ENCODE data around the gene MAP3K14. TPM values are rescaled to one million over a fixed set of nuclear protein-coding genes. Genes with fewer than 3 reads are reported as not detected.
A peak's percentile ranks its signal among the peaks of the same experiment; 100 is the strongest.

MAP3K14 gene
- total RNA-seq, 6 experiments from 2014 or later: 5.6 to 8.8 (median 6.6) TPM

GRCh38 chr17:45310380-45311324 is 6.2 kb downstream of the MAP3K14 start:
- Mint-ChIP-seq H3K36me3 (ENCODE audit: low read depth) (peaks cover 22% of the 10 kb centered on the region), H3K9me3 (no peaks in the 10 kb centered on the region), H3K27me3 (ENCODE audit: insufficient read depth) (no peaks in the 10 kb centered on the region; the same call in 1 of the 2 replicates), H3K27ac (peak overlapping the region; percentile 91; the same call in 1 of the 2 replicates), H3K4me1 (ENCODE audit: low read depth) (peaks cover 89% of the 10 kb centered on the region), H3K4me3 (no peak overlapping the region; the same call in 1 of the 2 replicates)
- no peak for DNase-seq
- no peak for TF ChIP-seq CTCF (IDR thresholded peaks at IDR 0.05)

- H3K27ac Mint-ChIP-seq: no peak overlapping the region; the same call in 1 of the 2 replicates
- H3K4me3 Mint-ChIP-seq: no peak overlapping the region
- peaks cover 86% of the 10 kb centered on the region for H3K4me1 Mint-ChIP-seq (ENCODE audit: low read depth)
- H3K27me3 Mint-ChIP-seq (ENCODE audit: insufficient read depth): no peaks in the 10 kb centered on the region; the same call in 1 of the 2 replicates
- no peak for TF ChIP-seq CTCF (IDR thresholded peaks at IDR 0.05)
- DNase-seq: no peak
- H3K36me3 Mint-ChIP-seq (ENCODE audit: low read depth): peaks cover 23% of the 10 kb centered on the region
- no peaks in the 10 kb centered on the region for H3K9me3 Mint-ChIP-seq
Measured at GRCh38 chr17:45309400-45309799, 7.4 kb downstream of the MAP3K14 start.

GRCh38 chr17:45308840-45309239 is 8.0 kb downstream of the MAP3K14 start:
- peak overlapping the region; percentile 98; the same call in 1 of the 2 replicates for H3K27ac Mint-ChIP-seq
- DNase-seq: no peak
- no peaks in the 10 kb centered on the region for H3K9me3 Mint-ChIP-seq
- no peak for TF ChIP-seq CTCF (IDR thresholded peaks at IDR 0.05)
- H3K4me1 Mint-ChIP-seq (ENCODE audit: low read depth): peaks cover 83% of the 10 kb centered on the region
- H3K27me3 Mint-ChIP-seq (ENCODE audit: insufficient read depth): no peaks in the 10 kb centered on the region
- no peak overlapping the region for H3K4me3 Mint-ChIP-seq
- H3K36me3 Mint-ChIP-seq (ENCODE audit: low read depth): peaks cover 26% of the 10 kb centered on the region

GRCh38 chr17:45308016-45308365 is 8.8 kb downstream of the MAP3K14 start:
- Mint-ChIP-seq H3K36me3 (ENCODE audit: low read depth) (peaks cover 26% of the 10 kb centered on the region), H3K27me3 (ENCODE audit: insufficient read depth) (no peaks in the 10 kb centered on the region), H3K4me3 (peak overlapping the region; percentile 56), H3K9me3 (no peaks in the 10 kb centered on the region), H3K4me1 (ENCODE audit: low read depth) (peaks cover 80% of the 10 kb centered on the region), H3K27ac (peak overlapping the region; percentile 98)
- TF ChIP-seq CTCF (IDR thresholded peaks at IDR 0.05): no peak
- no peak for DNase-seq

GRCh38 chr17:45307290-45308015 is 9.4 kb downstream of the MAP3K14 start:
- H3K27me3 Mint-ChIP-seq (ENCODE audit: insufficient read depth): no peaks in the 10 kb centered on the region
- peak; percentile 91 for DNase-seq
- H3K36me3 Mint-ChIP-seq (ENCODE audit: low read depth): peaks cover 26% of the 10 kb centered on the region
- H3K9me3 Mint-ChIP-seq: no peaks in the 10 kb centered on the region
- TF ChIP-seq CTCF (IDR thresholded peaks at IDR 0.05): no peak; the same call in 1 of the 2 replicates
- H3K4me3 Mint-ChIP-seq: peak overlapping the region; percentile 56
- peak overlapping the region; percentile 98 for H3K27ac Mint-ChIP-seq
- peaks cover 80% of the 10 kb centered on the region for H3K4me1 Mint-ChIP-seq (ENCODE audit: low read depth)
